Gastrocnemius medialis (tissue), 4 donors: ENCODE data around the gene NEB. TPM values are rescaled to one million over a fixed set of nuclear protein-coding genes. Genes with fewer than 3 reads are reported as not detected.
"Not testable (repeated sequence)": the region's sequence is repeated elsewhere in the genome, so short reads cannot be mapped to it uniquely, and the experiment has no call there.

ENCODE experiments used
- ATAC-seq, 2 donors: fragments of 150-250 bp; one replicate each; pipeline ENCODE4 v1.9.1; 2016
- DNase-seq, 2 donors: peaks; one replicate each; pipeline ENCODE4 v3.0.0-alpha.2; 2019
- H3K27ac ChIP-seq, 4 donors: fragments of 200-600 bp; sonication (generic); 1 replicate in 1 of 4; 2 replicates in 3 of 4; pipeline ENCODE4 v1.5.1; 2016 to 2018; ENCODE audit warnings: mild to moderate bottlenecking in 2 of 4, moderate library complexity in 1 of 4
- H3K27me3 ChIP-seq, 3 donors: fragments of 200-600 bp; sonication (generic) in 2 of 3; 1 replicate in 1 of 3; 2 replicates in 2 of 3; pipeline versions ENCODE4 v1.5.1 to v1.6.0; 2016 to 2019; ENCODE audit warnings: mild to moderate bottlenecking in 1 of 3, moderate library complexity in 1 of 3
- H3K36me3 ChIP-seq, 2 donors: fragments of 200-600 bp; sonication (generic) in 1 of 2; one replicate each; pipeline ENCODE4 v1.5.1; 2017 to 2018
- H3K4me1 ChIP-seq, 2 donors: fragments of 200-600 bp; sonication (generic) in 1 of 2; one replicate each; pipeline ENCODE4 v1.5.1; 2016 to 2017; ENCODE audit warnings: mild to moderate bottlenecking in 2 of 2
- H3K4me3 ChIP-seq, 4 donors: fragments of 200-600 bp; sonication (generic) in 3 of 4; 1 replicate in 1 of 4; 2 replicates in 3 of 4; pipeline ENCODE4 v1.5.1; 2016 to 2019; ENCODE audit warnings: mild to moderate bottlenecking in 2 of 4
- H3K9me3 ChIP-seq, 3 donors: fragments of 200-600 bp; sonication (generic) in 2 of 3; 1 replicate in 1 of 3; 2 replicates in 2 of 3; pipeline ENCODE4 v1.5.1; 2016 to 2019
- POLR2A ChIP-seq, 2 donors: fragments of 450-650 bp; IDR thresholded peaks; one replicate each; pipeline ENCODE4 v1.6.1; 2017; ENCODE audit warnings: antibody characterized with exemption in 2 of 2, mild to moderate bottlenecking in 2 of 2, moderate library complexity in 2 of 2
- in situ Hi-C, 4 donors: fragments of 200-750 bp; cut with MboI; loops; one replicate each; pipeline versions ENCODE4 v1.15.0 to v1.8.0; 2017; ENCODE audit warnings: low sequenced_read_pairs in 4 of 4
- intact Hi-C: fragments of 100-400 bp; cut with DNase I; formaldehyde crosslinking; loops from one replicate; pipeline ENCODE4 v1.15.1; 2023; ENCODE audit warnings: low total_unique reads
- total RNA-seq, 4 donors: library from RNA; depleted of rRNA; stranded (reverse); fragments of >200 nt; gene quantifications; one replicate each; pipeline versions ENCODE4 v1.1.0 to v1.2.3, GENCODE V29; 2016
- TF ChIP-seq, protein P1 (sequence below), 5 experiments: fragments of 450-650 bp in 3 of 5; fragments of 200-600 bp in 2 of 5; sonication (generic) in 2 of 5; IDR thresholded peaks in 4 of 5; conservative IDR thresholded peaks in 1 of 5; 1 replicate in 4 of 5; 2 replicates in 1 of 5; pipeline ENCODE4 v1.5.1; 2016 to 2019; ENCODE audit warnings: antibody characterized with exemption in 5 of 5, mild to moderate bottlenecking in 3 of 5, moderate library complexity in 3 of 5

The NEB gene
- total RNA-seq, 4 donors from 2014 or later: 6,824 to 7,704 (median 7,108) TPM

DNA sequence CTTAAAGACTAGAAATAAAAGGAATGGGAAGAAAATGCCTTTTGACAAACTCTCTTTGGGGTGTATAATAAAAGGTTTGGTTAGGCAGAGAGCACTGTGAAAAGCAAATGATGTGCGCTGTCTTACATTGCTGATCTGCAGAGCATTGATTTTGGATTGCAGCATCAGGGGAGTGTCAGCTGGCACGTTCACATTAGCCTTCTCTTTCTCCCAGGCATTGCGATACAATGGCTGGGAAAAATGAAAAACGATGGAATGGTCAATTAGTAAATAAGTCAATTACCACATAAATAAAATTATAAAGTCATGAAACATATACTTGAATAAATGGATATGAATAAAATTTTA, 142.4 kb downstream of the NEB start:
- H3K36me3 ChIP-seq, intact Hi-C loops, DNase-seq, in situ Hi-C loops, H3K4me1 ChIP-seq, H3K27me3 ChIP-seq, H3K9me3 ChIP-seq, H3K4me3 ChIP-seq: not testable (repeated sequence)
- peak in 1 of 2 donors; percentile 3 for ATAC-seq
- H3K27ac ChIP-seq: peak overlapping the region in 2 of 4 donors; percentile 7 to 52

DNA sequence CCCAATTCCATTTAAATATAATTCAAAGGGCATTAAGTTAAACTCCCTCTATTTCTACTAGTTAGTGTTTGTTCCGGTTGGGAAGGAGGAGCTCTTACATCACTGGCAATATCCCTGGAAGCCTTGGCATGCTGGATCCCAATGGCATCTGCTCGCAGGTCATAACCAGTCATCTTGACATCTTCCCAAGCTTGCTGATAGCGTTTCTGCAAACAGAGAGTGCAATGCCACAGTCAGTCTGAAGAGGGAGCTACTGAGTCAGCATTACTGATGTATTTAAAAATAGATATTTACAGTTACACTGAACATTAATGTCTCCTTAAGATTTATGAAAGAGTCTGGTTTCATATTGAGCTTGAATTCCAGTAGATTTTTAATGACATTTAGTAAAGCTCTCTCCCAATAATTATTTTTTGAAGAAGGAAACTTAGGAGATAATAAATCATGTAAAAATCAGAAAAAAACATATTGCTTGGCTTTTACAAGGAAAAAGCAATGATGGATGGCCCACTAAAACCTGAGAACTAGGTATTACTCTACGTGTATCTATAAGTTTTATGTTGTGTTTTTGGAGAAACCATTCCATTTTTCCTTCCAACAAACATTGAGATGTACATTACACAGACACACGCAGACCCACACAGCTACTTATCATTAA, 142.9 kb downstream of the NEB start:
- H3K27me3 ChIP-seq, in situ Hi-C loops, H3K36me3 ChIP-seq, intact Hi-C loops, H3K9me3 ChIP-seq, H3K4me3 ChIP-seq, H3K4me1 ChIP-seq: not testable (repeated sequence)
- peak in 1 of 2 donors; percentile 80 for DNase-seq
- TF ChIP-seq, protein P1, sequence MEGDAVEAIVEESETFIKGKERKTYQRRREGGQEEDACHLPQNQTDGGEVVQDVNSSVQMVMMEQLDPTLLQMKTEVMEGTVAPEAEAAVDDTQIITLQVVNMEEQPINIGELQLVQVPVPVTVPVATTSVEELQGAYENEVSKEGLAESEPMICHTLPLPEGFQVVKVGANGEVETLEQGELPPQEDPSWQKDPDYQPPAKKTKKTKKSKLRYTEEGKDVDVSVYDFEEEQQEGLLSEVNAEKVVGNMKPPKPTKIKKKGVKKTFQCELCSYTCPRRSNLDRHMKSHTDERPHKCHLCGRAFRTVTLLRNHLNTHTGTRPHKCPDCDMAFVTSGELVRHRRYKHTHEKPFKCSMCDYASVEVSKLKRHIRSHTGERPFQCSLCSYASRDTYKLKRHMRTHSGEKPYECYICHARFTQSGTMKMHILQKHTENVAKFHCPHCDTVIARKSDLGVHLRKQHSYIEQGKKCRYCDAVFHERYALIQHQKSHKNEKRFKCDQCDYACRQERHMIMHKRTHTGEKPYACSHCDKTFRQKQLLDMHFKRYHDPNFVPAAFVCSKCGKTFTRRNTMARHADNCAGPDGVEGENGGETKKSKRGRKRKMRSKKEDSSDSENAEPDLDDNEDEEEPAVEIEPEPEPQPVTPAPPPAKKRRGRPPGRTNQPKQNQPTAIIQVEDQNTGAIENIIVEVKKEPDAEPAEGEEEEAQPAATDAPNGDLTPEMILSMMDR (IDR thresholded peaks at IDR 0.05 in 4 of 5, conservative IDR thresholded peaks at IDR 0.05 in 1 of 5): peak in 1 of 5 experiments; percentile 15
- peak overlapping the region in 2 of 4 donors; percentile 7 to 52 for H3K27ac ChIP-seq
- peak; percentile 59 to 76 for ATAC-seq

DNA sequence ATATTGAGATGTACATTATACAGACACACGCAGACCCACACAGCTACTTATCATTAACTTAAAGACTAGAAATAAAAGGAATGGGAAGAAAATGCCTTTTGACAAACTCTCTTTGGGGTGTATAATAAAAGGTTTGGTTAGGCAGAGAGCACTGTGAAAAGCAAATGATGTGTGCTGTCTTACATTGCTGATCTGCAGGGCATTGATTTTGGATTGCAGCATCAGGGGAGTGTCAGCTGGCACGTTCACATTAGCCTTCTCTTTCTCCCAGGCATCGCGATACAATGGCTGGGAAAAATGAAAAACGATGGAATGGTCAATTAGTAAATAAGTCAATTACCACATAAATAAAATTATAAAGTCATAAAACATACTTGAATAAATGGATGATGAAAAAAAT, 153.0 kb downstream of the NEB start:
- H3K4me3 ChIP-seq, H3K27ac ChIP-seq, H3K27me3 ChIP-seq, in situ Hi-C loops, DNase-seq, ATAC-seq, H3K4me1 ChIP-seq, H3K9me3 ChIP-seq, intact Hi-C loops: not testable (repeated sequence)
- H3K36me3 ChIP-seq: peaks cover 0 to 17% of the 10 kb centered on the region in 2 donors

DNA sequence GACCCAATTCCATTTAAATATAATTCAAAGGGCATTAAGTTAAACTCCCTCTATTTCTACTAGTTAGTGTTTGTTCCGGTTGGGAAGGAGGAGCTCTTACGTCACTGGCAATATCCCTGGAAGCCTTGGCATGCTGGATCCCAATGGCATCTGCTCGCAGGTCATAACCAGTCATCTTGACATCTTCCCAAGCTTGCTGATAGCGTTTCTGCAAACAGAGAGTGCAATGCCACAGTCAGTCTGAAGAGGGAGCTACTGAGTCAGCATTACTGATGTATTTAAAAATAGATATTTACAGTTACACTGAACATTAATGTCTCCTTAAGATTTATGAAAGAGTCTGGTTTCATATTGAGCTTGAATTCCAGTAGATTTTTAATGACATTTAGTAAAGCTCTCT, 153.6 kb downstream of the NEB start:
- H3K36me3 ChIP-seq: peaks cover 0 to 22% of the 10 kb centered on the region in 2 donors
- H3K4me3 ChIP-seq, H3K9me3 ChIP-seq, H3K27me3 ChIP-seq, intact Hi-C loops, DNase-seq, in situ Hi-C loops, H3K27ac ChIP-seq, H3K4me1 ChIP-seq: not testable (repeated sequence)
- peak; percentile 77 to 85 for ATAC-seq

DNA sequence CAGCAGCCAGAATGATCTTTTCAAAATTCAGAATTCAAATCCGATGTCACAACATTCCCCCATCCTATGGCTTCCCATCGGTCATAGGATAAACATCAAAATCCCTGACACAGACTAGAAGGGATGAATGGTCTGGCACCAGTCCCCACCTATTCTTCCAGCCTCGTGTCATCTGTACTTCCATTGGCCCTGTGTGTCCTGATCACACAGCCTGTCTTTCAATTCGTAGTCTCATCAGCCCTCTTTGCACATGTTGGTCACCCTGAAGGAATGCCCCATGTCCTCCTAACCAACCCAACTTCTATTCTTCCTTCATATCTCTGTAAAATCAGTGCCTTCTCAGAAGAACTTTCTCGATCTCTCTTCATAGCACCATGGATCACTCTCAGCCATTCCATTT, 157.2 kb downstream of the NEB start:
- H3K9me3 ChIP-seq: no peaks in the 10 kb centered on the region
- H3K27me3 ChIP-seq: no peaks in the 10 kb centered on the region
- intact Hi-C loops: no loop called here
- no peak overlapping the region for H3K4me3 ChIP-seq
- ATAC-seq: no peak
- H3K27ac ChIP-seq: peak overlapping the region in 2 of 4 donors; percentile 46 to 59
- peaks cover 0 to 56% of the 10 kb centered on the region in 2 donors for H3K36me3 ChIP-seq
- H3K4me1 ChIP-seq: no peaks in the 10 kb centered on the region
- TF ChIP-seq, protein P1 (IDR thresholded peaks at IDR 0.05 in 4 of 5, conservative IDR thresholded peaks at IDR 0.05 in 1 of 5): no peak
- TF ChIP-seq POLR2A (IDR thresholded peaks at IDR 0.05): no peak
- in situ Hi-C loops: no loop called here
- no peak for DNase-seq

DNA sequence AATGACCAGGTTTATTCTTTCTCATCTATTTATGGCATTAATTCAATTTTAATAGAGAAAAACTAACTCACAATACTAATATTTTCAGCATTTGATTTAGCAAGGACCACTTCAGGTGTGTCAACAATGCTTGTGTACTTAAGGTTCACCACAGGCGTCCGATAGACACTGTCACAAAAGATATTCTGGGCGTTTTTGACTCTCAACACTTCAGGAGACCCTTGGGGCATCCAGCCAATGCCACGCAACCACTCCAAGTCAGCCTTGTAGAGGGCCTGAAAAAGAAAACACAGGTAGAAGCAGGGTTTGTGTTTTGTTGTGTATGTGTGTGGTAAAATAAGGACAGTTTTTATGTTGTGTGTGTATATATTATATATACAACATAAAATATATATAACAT, 158.2 kb downstream of the NEB start:
- in situ Hi-C loops (no loop called here), intact Hi-C loops (no loop called here)
- H3K27me3 ChIP-seq: no peaks in the 10 kb centered on the region
- ATAC-seq (no peak), DNase-seq (no peak)
- no peak for TF ChIP-seq POLR2A (IDR thresholded peaks at IDR 0.05)
- TF ChIP-seq, protein P1 (IDR thresholded peaks at IDR 0.05 in 4 of 5, conservative IDR thresholded peaks at IDR 0.05 in 1 of 5): no peak
- peaks cover 0 to 67% of the 10 kb centered on the region in 2 donors for H3K36me3 ChIP-seq
- no peaks in the 10 kb centered on the region for H3K9me3 ChIP-seq
- no peaks in the 10 kb centered on the region for H3K4me1 ChIP-seq
- H3K27ac ChIP-seq: peak overlapping the region in 3 of 4 donors; percentile 6 to 45 (median 32)
- no peak overlapping the region for H3K4me3 ChIP-seq
